ENCODE results near the gene DCX.

Gene DCX

GRCh38 chrX:111411983-111412382 is at the start of gene DCX:
DCX (minus strand) TSS chrX:111412192; CDS start chrX:111410398, 1,794 bp downstream.
- DNase-seq: no peak

- DNase-seq: no peak
Measured at GRCh38 chrX:111460607-111461006, 48.6 kb upstream of the DCX start.

GRCh38 chrX:111447298-111447697 is 35.3 kb upstream of the DCX start:
- DNase-seq: no peak

GRCh38 chrX:111445485-111445884 is 33.5 kb upstream of the DCX start:
- DNase-seq: no peak

GRCh38 chrX:111444881-111445280 is 32.9 kb upstream of the DCX start:
- no peak for DNase-seq

GRCh38 chrX:111443946-111444345 is 32.0 kb upstream of the DCX start:
- DNase-seq: no peak

- DNase-seq: no peak
Measured at GRCh38 chrX:111442791-111443190, 30.8 kb upstream of the DCX start.

GRCh38 chrX:111435469-111435868 is 23.5 kb upstream of the DCX start:
- DNase-seq: no peak

GRCh38 chrX:111431001-111431400 is 19.0 kb upstream of the DCX start:
- no peak for DNase-seq

- DNase-seq: no peak
Measured at GRCh38 chrX:111411557-111411956, 435 bp downstream of the DCX start.

GRCh38 chrX:111410590-111411078 is 1.4 kb downstream of the DCX start:
- DNase-seq: no peak

- no peak for DNase-seq
Measured at GRCh38 chrX:111409326-111409725, 2.7 kb downstream of the DCX start.

- no peak for DNase-seq
Measured at GRCh38 chrX:111407948-111408347, 4.0 kb downstream of the DCX start.

- DNase-seq: no peak
Measured at GRCh38 chrX:111402344-111402743, 9.6 kb downstream of the DCX start.

- DNase-seq: no peak
Measured at GRCh38 chrX:111395149-111395548, 16.8 kb downstream of the DCX start.

- no peak for DNase-seq
Measured at GRCh38 chrX:111394569-111394968, 17.4 kb downstream of the DCX start.

- DNase-seq: no peak
Measured at GRCh38 chrX:111387470-111388070, 24.4 kb downstream of the DCX start.

- no peak for DNase-seq
Measured at GRCh38 chrX:111386615-111387233, 25.3 kb downstream of the DCX start.

GRCh38 chrX:111386077-111386476 is 25.9 kb downstream of the DCX start:
- no peak for DNase-seq

- no peak for DNase-seq
Measured at GRCh38 chrX:111382277-111382676, 29.7 kb downstream of the DCX start.

GRCh38 chrX:111376897-111377578 is 35.0 kb downstream of the DCX start:
- DNase-seq: no peak

- no peak for DNase-seq
Measured at GRCh38 chrX:111376486-111376885, 35.5 kb downstream of the DCX start.

GRCh38 chrX:111375747-111376146 is 36.2 kb downstream of the DCX start:
- no peak for DNase-seq

GRCh38 chrX:111372086-111372485 is 39.9 kb downstream of the DCX start:
- DNase-seq: no peak

All from NCI-H1048 (cell line).